ENCODE measurements around the gene OR6C1. TPM values are rescaled to one million over a fixed set of nuclear protein-coding genes. Genes with fewer than 3 reads are reported as not detected.

The OR6C1 gene
- total and polyA plus RNA-seq, 2 of the 8 experiments (the other 6 are each of a cell fraction or from before 2014, with no cell fraction given), result not detected

DNA sequence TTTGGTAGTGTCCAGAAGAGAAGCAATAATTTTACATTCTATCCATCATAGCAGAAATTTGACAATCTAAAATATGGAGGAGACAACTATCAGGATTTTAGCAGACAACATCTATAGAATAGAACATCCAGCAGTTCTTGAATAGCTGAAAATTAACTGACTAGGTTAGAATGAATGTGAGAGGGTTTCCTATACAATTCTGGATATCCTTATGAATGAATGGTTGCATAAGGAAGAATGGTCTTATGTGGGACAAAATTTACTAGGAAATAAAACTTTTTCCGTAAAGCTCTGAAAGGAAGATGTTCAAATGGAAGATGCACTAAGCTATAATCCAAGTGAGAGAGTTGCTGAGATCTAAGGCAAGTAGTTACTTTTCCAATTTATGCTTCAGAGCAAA lies 16.3 kb downstream of the OR6C1 start, which contains the start of gene OR6C3:
Gene OR6C3 (plus strand): TSS at position 301 of the 400 bp plus-strand sequence. CDS start 955 bp downstream, outside the sequence.
- H3K79me1 ChIP-seq (ENCODE audit: low read depth, low read length), result no peaks in the 10 kb centered on the region
- no peak within 1 kb of the TSS for H3K4me3 ChIP-seq (ENCODE audit: extremely low read depth in 1 of 4, insufficient read depth in 2 of 4, low read depth in 3 of 4, low read length in 4 of 4)
- H4K5ac ChIP-seq (ENCODE audit: insufficient read length, low read depth, low read length), result no peak within 1 kb of the TSS
- no peak within 1 kb of the TSS for H2BK120ac ChIP-seq (replicated peaks; ENCODE audit: low read depth, low read length)
- H2AK5ac ChIP-seq (ENCODE audit: low read depth, low read length), result no peak within 1 kb of the TSS
- H3K79me2 ChIP-seq (ENCODE audit: control insufficient read depth in 1 of 2, insufficient read depth in 2 of 2, low read length in 2 of 2), result no peaks in the 10 kb centered on the region
- H3K4me1 ChIP-seq (replicated peaks in 1 of 4; ENCODE audit: control insufficient read depth in 3 of 4, insufficient read depth in 4 of 4, low read length in 3 of 4), result peaks cover 0 to 3% (median 1%) of the 10 kb centered on the region in 4 experiments; a peak in 3 of 7 replicates
- H3K36me3 ChIP-seq (ENCODE audit: control insufficient read depth in 2 of 4, insufficient read depth in 4 of 4, low read length in 3 of 4), result no peaks in the 10 kb centered on the region
- no peak within 1 kb of the TSS for H2BK20ac ChIP-seq (ENCODE audit: low read length)
- H3K23ac ChIP-seq (ENCODE audit: insufficient read length), result no peak within 1 kb of the TSS
- WGBS, 2 experiments (ENCODE audit: extremely low coverage in 1 of 2, insufficient coverage in 1 of 2, insufficient read length in 1 of 2, insufficient replicate concordance in 2 of 2, low coverage in 1 of 2, low lambda C conversion rate in 2 of 2, missing lambda C conversion rate in 1 of 2), result 88% methylated on average over 1 of the region's 1 CpG; no CpG with 5 or more reads in 1 of the 2 experiments
- H3K27ac ChIP-seq (ENCODE audit: low read depth, low read length), result no peak within 1 kb of the TSS
- no peak within 1 kb of the TSS for H2BK15ac ChIP-seq (ENCODE audit: low read length)
- POLR2A ChIA-PET (ENCODE audit: partially characterized antibody), result no interaction called here
- H2BK12ac ChIP-seq (ENCODE audit: low read depth, low read length), result no peak within 1 kb of the TSS
- no peaks in the 10 kb centered on the region for H4K20me1 ChIP-seq (replicated peaks in 1 of 2; ENCODE audit: control insufficient read depth in 1 of 2, insufficient read depth in 2 of 2, low read length in 2 of 2)
- H3K4ac ChIP-seq (replicated peaks; ENCODE audit: insufficient read length, low read depth, low read length), result no peak within 1 kb of the TSS
- CTCF ChIA-PET (ENCODE audit: partially characterized antibody), result interaction anchor here (0.5 to 1.8 kb wide), 2 partner anchors 289 to 326 kb away, joined by 3 to 5 read pairs; no protein-coding TSS in a partner anchor
- no peak within 1 kb of the TSS for H4K8ac ChIP-seq (ENCODE audit: extremely low read depth, insufficient read depth, low read length)
- no peak within 1 kb of the TSS for H3K18ac ChIP-seq (ENCODE audit: extremely low read depth, low read length)
- H3K27me3 ChIP-seq (replicated peaks in 1 of 4; ENCODE audit: control insufficient read depth in 3 of 4, extremely low read depth in 1 of 4, insufficient read depth in 3 of 4, low read length in 3 of 4), result no peaks in the 10 kb centered on the region
- H3K14ac ChIP-seq (ENCODE audit: insufficient read length), result no peak within 1 kb of the TSS
- H3K9me3 ChIP-seq (ENCODE audit: insufficient read depth in 2 of 2, low read depth in 1 of 2, low read length in 1 of 2), result no peaks in the 10 kb centered on the region
- FAIRE-seq, result no peak
- no peak within 1 kb of the TSS for H3K9ac ChIP-seq (replicated peaks in 1 of 4; ENCODE audit: extremely low read depth in 1 of 4, low read depth in 3 of 4, low read length in 3 of 4)
- no peak within 1 kb of the TSS for H3K56ac ChIP-seq (replicated peaks; ENCODE audit: insufficient read length, low read depth, low read length)
- no peak within 1 kb of the TSS for H4K91ac ChIP-seq (replicated peaks; ENCODE audit: insufficient read length, low read length)
- H2AFZ ChIP-seq (ENCODE audit: low read length), result no peak within 1 kb of the TSS
- H3K4me2 ChIP-seq (ENCODE audit: insufficient read depth in 1 of 2, low read depth in 2 of 2, low read length in 2 of 2), result no peak within 1 kb of the TSS
- H3K23me2 ChIP-seq (ENCODE audit: low read depth, low read length), result no peaks in the 10 kb centered on the region
- TF ChIP-seq ZNF274 (IDR thresholded peaks at IDR 0.05; ENCODE audit: borderline replicate concordance, extremely low read depth, low read length) (no peak), TEAD4 (IDR thresholded peaks at IDR 0.05; ENCODE audit: low read depth, low read length) (no peak), RAD21 (IDR thresholded peaks at IDR 0.05 in 1 of 2, conservative IDR thresholded peaks at IDR 0.05 in 1 of 2; ENCODE audit: low read depth in 2 of 2, low read length in 2 of 2) (no peak), RFX5 (IDR thresholded peaks at IDR 0.05; ENCODE audit: borderline replicate concordance, low read depth, low read length) (no peak), RXRA (IDR thresholded peaks at IDR 0.05; ENCODE audit: insufficient read depth, low read depth, low read length) (no peak), TAF1 (IDR thresholded peaks at IDR 0.05; ENCODE audit: low read depth, low read length) (no peak), RNF2 (IDR thresholded peaks at IDR 0.05; ENCODE audit: borderline replicate concordance, low read depth, low read length, missing control alignments, poor library complexity, severe bottlenecking) (no peak), KDM5A (IDR thresholded peaks at IDR 0.05; ENCODE audit: low read length) (no peak), SP2 (IDR thresholded peaks at IDR 0.05; ENCODE audit: low read length) (no peak), SAP30 (IDR thresholded peaks at IDR 0.05; ENCODE audit: insufficient read depth, insufficient replicate concordance, low read length) (no peak), PHF8 (conservative IDR thresholded peaks at IDR 0.05; ENCODE audit: low read depth, low read length) (no peak), JUND (IDR thresholded peaks at IDR 0.05; ENCODE audit: low read length) (no peak), JUN (IDR thresholded peaks at IDR 0.05; ENCODE audit: low read depth, low read length) (no peak), EGR1 (IDR thresholded peaks at IDR 0.05; ENCODE audit: borderline replicate concordance, low read depth, low read length) (no peak)
- no peak within 1 kb of the TSS for H2BK5ac ChIP-seq (ENCODE audit: low read depth, low read length)
- DNase-seq (ENCODE audit: low read depth in 1 of 2, low spot score in 2 of 2), result no peak
